22Rv1 (cell line): ENCODE data around the gene MLLT3.

Experiments
- H3K27ac ChIP-seq: fragments of 450-650 bp; 2 replicates; pipeline ENCODE4 v1.5.1; 2017
- CTCF ChIP-seq: fragments of 450-650 bp; IDR thresholded peaks from 2 replicates; pipeline ENCODE4 v1.5.1; 2017; ENCODE audit warnings: mild to moderate bottlenecking
- ZFX ChIP-seq: fragments of 450-650 bp; IDR thresholded peaks from 2 replicates; pipeline ENCODE4 v1.6.1; 2017; ENCODE audit warnings: antibody characterized with exemption, borderline replicate concordance

Gene MLLT3

GRCh38 chr9:20478786-20479185 is 143.5 kb downstream of the MLLT3 start:
- H3K27ac ChIP-seq, result no peak overlapping the region
- TF ChIP-seq ZFX (no peak), CTCF (no peak)

- H3K27ac ChIP-seq, result no peak overlapping the region
- TF ChIP-seq ZFX, result no peak
- TF ChIP-seq CTCF, result no peak
Measured at GRCh38 chr9:20477940-20478620, 144.2 kb downstream of the MLLT3 start.

- no peak overlapping the region for H3K27ac ChIP-seq
- no peak for TF ChIP-seq CTCF
- no peak for TF ChIP-seq ZFX
Measured at GRCh38 chr9:20476912-20477521, 145.3 kb downstream of the MLLT3 start.

GRCh38 chr9:20474496-20474895 is 147.8 kb downstream of the MLLT3 start:
- TF ChIP-seq CTCF (no peak), ZFX (no peak)
- H3K27ac ChIP-seq, result no peak overlapping the region

GRCh38 chr9:20473515-20474013 is 148.7 kb downstream of the MLLT3 start:
- TF ChIP-seq ZFX, result no peak
- TF ChIP-seq CTCF, result no peak
- no peak overlapping the region for H3K27ac ChIP-seq

- no peak overlapping the region for H3K27ac ChIP-seq
- TF ChIP-seq ZFX (no peak), CTCF (no peak)
Measured at GRCh38 chr9:20472342-20473045, 149.8 kb downstream of the MLLT3 start.

GRCh38 chr9:20466328-20467008 is 155.8 kb downstream of the MLLT3 start:
- no peak for TF ChIP-seq ZFX
- no peak for TF ChIP-seq CTCF

More at GRCh38 chr9:20466328-20467008, 155.8 kb downstream of the MLLT3 start:
- no peak overlapping the region for H3K27ac ChIP-seq
